ENCODE results near the gene TRPM3.

The TRPM3 gene

GRCh38 chr9:70607926-70608325, 513.5 kb downstream of the TRPM3 start:
- Histone ChIP-seq H3K4me2 (ENCODE audit: low read length) (no peak overlapping the region), H3K36me3 (ENCODE audit: control insufficient read depth, insufficient read depth, low read length) (no peaks in the 10 kb centered on the region), H3K27me3 (ENCODE audit: control insufficient read depth, insufficient read depth, low read length) (no peaks in the 10 kb centered on the region), H2AFZ (no peak overlapping the region), H3K4me1 (no peaks in the 10 kb centered on the region), H3K27ac (no peak overlapping the region), H3K9ac (no peak overlapping the region), H3K4me3 (ENCODE audit: low read depth, low read length) (no peak overlapping the region), H3K9me3 (ENCODE audit: control insufficient read depth, low read length) (no peaks in the 10 kb centered on the region), H3K79me2 (no peaks in the 10 kb centered on the region)
- TF ChIP-seq CTCF (IDR thresholded peaks at IDR 0.05): no peak

- no peak for TF ChIP-seq CTCF (IDR thresholded peaks at IDR 0.05)
Observed at GRCh38 chr9:70607329-70607728, 514.1 kb downstream of the TRPM3 start.

GRCh38 chr9:70603020-70603411, 518.4 kb downstream of the TRPM3 start:
- no peaks in the 10 kb centered on the region for H3K27me3 ChIP-seq (ENCODE audit: control insufficient read depth, insufficient read depth, low read length)
- H3K4me3 ChIP-seq (ENCODE audit: low read depth, low read length): no peak overlapping the region
- no peak overlapping the region for H3K4me2 ChIP-seq (ENCODE audit: low read length)
- no peak overlapping the region for H3K9ac ChIP-seq
- no peaks in the 10 kb centered on the region for H3K36me3 ChIP-seq (ENCODE audit: control insufficient read depth, insufficient read depth, low read length)
- H3K27ac ChIP-seq: no peak overlapping the region
- H3K4me1 ChIP-seq: peaks cover 9% of the 10 kb centered on the region
- no peaks in the 10 kb centered on the region for H3K9me3 ChIP-seq (ENCODE audit: control insufficient read depth, low read length)
- H3K79me2 ChIP-seq: no peaks in the 10 kb centered on the region
- H2AFZ ChIP-seq: no peak overlapping the region
- TF ChIP-seq CTCF (IDR thresholded peaks at IDR 0.05): no peak

More at GRCh38 chr9:70607329-70607728, 514.1 kb downstream of the TRPM3 start:
- H3K4me2 ChIP-seq (ENCODE audit: low read length): no peak overlapping the region
- no peaks in the 10 kb centered on the region for H3K79me2 ChIP-seq
- no peak overlapping the region for H3K4me3 ChIP-seq (ENCODE audit: low read depth, low read length)
- H3K27me3 ChIP-seq (ENCODE audit: control insufficient read depth, insufficient read depth, low read length): no peaks in the 10 kb centered on the region
- no peaks in the 10 kb centered on the region for H3K9me3 ChIP-seq (ENCODE audit: control insufficient read depth, low read length)
- H3K9ac ChIP-seq: no peak overlapping the region
- no peaks in the 10 kb centered on the region for H3K4me1 ChIP-seq
- H3K36me3 ChIP-seq (ENCODE audit: control insufficient read depth, insufficient read depth, low read length): no peaks in the 10 kb centered on the region
- H2AFZ ChIP-seq: no peak overlapping the region
- H3K27ac ChIP-seq: no peak overlapping the region

GRCh38 chr9:70602321-70603019, 519.0 kb downstream of the TRPM3 start:
- H3K79me2 ChIP-seq: no peaks in the 10 kb centered on the region
- peak overlapping the region; percentile 38 for H3K4me3 ChIP-seq (ENCODE audit: low read depth, low read length)
- H3K27ac ChIP-seq: peak overlapping the region; percentile 84
- H3K4me2 ChIP-seq (ENCODE audit: low read length): no peak overlapping the region
- H2AFZ ChIP-seq: no peak overlapping the region
- H3K36me3 ChIP-seq (ENCODE audit: control insufficient read depth, insufficient read depth, low read length): no peaks in the 10 kb centered on the region
- no peaks in the 10 kb centered on the region for H3K27me3 ChIP-seq (ENCODE audit: control insufficient read depth, insufficient read depth, low read length)
- peak; percentile 70 for TF ChIP-seq CTCF (IDR thresholded peaks at IDR 0.05)
- H3K9me3 ChIP-seq (ENCODE audit: control insufficient read depth, low read length): no peaks in the 10 kb centered on the region
- no peak overlapping the region for H3K9ac ChIP-seq
- peaks cover 9% of the 10 kb centered on the region for H3K4me1 ChIP-seq
